ENCODE results near the gene ASCL3.
"Not testable (repeated sequence)": the region's sequence is repeated elsewhere in the genome, so short reads cannot be mapped to it uniquely, and the experiment has no call there.

ASCL3 gene

DNA sequence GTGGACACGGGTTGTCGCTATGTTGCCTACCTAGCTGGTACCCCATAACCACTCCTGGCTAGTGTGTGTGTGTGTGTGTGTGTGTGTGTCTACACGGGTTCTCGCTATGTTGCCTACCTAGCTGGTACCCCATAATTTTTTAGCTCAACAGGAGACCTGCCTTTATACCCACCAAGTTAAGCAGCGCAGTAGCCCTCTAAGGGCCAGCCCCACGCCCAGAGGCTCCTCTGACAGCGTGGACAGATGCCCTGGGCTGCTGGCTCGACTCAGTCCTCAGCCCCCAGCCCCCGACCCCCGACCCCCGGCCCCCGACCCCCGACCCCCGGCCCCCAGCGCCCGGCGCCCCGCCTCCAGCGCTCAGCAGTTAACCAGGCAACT is 32.2 kb downstream of the ASCL3 start:
- DNase-seq (ENCODE audit: low spot score), result no peak

- DNase-seq (ENCODE audit: low spot score), result no peak
Measured at GRCh38 chr11:8908099-8908498, 34.7 kb downstream of the ASCL3 start.

- no peak for DNase-seq (ENCODE audit: low spot score)
Measured at GRCh38 chr11:8907116-8907515, 35.7 kb downstream of the ASCL3 start.

DNA sequence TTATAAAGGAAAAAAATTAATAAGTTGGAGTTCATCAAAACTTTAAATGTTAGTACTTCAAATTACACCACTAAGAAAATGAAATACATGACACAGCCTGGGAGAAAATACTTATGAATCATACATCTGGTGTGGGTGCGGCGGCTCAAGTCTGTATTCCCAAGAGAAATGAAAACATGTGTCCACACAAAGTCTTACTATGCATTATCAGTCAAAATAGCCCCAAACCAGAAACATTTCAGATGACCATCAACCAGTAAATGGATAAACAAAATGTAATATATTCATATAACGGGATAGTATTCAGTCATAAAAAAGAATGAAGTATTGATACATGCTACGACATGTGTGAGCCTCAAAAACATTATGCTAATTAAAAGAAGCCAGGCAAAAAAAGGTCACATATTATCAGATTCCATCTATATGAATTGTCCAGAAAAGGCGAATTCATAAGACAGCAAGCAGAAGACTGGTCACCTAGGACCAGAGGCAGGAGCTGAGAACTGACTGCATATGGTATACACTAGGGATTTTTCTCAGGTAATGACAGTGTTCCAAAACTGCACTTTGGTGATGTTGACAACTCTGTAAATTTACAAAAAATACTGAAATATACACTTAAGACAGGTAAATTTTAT is 37.2 kb downstream of the ASCL3 start:
- peak; percentile 75 for DNase-seq (ENCODE audit: low spot score)

DNA sequence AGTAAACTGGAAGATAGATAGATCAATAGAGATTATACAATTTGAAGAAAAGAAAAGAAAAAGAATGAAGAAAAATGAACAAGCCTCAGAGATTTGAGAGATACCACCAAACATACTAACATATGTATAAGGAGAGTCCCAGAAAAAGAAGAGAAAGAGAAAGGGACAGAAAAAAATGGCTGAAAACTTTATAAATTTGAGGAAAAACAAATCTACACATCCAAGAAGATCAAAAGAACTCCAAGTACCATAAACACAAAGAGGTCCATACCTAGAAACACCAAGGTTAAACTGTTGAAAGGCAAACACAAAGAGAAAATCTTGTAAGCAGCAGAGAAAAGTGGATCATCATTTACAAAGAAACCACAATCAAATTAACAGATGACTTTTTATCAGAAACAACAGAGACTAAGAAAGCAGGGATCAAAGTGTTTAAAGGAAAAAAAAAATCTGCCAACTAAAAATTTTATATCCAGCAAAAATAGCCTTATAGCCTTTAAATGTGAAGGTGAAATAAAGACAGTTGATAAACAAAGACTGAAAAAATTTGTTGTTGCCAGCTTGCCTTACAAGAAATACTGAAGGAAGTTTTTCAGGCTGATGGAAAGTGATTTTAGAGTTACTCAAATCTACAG is 43.6 kb downstream of the ASCL3 start:
- no peak for DNase-seq (ENCODE audit: low spot score)

DNA sequence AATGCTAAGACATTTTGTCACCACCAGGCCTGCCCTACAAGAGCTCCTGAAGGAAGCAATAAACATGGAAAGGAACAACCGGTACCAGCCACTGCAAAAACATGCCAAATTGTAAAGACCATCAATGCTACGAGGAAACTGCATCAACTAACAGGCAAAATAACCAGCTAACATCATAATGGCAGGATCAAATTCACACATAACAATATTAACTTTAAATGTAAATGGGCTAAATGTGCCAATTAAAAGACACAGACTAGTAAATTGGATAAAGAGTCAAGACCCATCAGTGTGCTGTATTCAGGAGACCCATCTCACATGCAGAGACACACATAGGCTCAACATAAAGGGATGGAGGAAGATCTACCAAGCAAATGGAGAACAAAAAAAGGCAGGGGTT is 51.6 kb downstream of the ASCL3 start:
- DNase-seq (ENCODE audit: low spot score), result not testable (repeated sequence)

All from hepatic stellate cell (primary cell).